ENCODE data around the gene RPL27. TPM values are rescaled to one million over a fixed set of nuclear protein-coding genes. Genes with fewer than 3 reads are reported as not detected.

Gene RPL27
- 1,000 to 10,000 TPM in 1 of 2 donors, 100 to 1,000 TPM in 1; 551 to 1,071 TPM for total RNA-seq

DNA sequence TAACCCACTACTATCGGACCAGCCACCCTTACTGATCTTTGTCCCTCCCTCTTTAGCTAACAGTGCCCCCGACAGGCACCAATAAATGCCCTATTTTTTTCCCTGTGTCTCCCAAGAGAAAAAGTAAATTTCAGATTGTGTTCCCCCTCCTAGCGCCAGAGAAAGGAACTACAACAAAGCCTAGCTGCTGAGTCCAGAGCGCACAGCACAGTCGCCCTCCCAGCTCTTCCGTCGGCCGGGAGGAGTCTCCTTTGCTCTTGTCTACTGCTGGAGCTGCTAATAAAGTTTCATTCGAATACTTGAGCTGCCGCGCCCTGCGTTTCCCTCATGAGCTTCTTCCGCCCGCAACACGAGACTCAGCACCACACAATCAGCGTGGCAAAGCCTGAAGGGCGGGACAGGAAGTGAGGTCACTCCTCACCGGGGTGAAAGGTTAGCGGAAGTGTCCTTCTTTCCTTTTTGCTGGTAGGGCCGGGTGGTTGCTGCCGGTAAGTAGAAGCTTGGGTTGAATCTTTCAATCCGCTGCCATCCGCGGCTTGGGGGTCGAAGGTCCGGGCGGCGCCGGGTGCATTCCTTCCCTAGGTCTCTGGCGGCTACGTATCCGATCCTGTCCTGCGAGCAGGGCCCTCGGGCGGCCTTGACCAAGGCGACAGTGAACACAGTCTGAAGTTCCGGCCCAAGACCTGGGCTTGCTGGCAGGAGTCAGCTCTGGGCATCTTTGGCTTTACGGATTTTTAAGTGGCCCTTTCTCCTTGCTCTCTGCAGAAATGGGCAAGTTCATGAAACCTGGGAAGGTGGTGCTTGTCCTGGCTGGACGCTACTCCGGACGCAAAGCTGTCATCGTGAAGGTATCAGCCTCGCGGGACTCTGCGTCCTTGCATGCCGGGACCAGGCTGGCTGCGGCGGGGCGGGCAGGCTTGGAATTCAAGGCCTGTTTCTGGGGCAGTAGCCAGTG lies at the start of gene RPL27:
TSS of gene RPL27 (plus strand) at position 436 of the 955 bp plus-strand sequence. CDS start at position 768, 332 bp downstream.
- H3K36me3 ChIP-seq, result peaks cover 38% of the 10 kb centered on the region
- peak within 1 kb of the TSS; percentile 87 to 93 for H3K27ac ChIP-seq
- H3K4me3 ChIP-seq, result peak within 1 kb of the TSS; percentile 73 to 76
- no peaks in the 10 kb centered on the region for H3K27me3 ChIP-seq
- H3K4me1 ChIP-seq, result peaks cover 0 to 38% of the 10 kb centered on the region in 2 donors
- no peaks in the 10 kb centered on the region for H3K9me3 ChIP-seq
- TF ChIP-seq, protein P1, sequence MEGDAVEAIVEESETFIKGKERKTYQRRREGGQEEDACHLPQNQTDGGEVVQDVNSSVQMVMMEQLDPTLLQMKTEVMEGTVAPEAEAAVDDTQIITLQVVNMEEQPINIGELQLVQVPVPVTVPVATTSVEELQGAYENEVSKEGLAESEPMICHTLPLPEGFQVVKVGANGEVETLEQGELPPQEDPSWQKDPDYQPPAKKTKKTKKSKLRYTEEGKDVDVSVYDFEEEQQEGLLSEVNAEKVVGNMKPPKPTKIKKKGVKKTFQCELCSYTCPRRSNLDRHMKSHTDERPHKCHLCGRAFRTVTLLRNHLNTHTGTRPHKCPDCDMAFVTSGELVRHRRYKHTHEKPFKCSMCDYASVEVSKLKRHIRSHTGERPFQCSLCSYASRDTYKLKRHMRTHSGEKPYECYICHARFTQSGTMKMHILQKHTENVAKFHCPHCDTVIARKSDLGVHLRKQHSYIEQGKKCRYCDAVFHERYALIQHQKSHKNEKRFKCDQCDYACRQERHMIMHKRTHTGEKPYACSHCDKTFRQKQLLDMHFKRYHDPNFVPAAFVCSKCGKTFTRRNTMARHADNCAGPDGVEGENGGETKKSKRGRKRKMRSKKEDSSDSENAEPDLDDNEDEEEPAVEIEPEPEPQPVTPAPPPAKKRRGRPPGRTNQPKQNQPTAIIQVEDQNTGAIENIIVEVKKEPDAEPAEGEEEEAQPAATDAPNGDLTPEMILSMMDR (IDR thresholded peaks at IDR 0.05), result peak; percentile 92 to 95
- peak; percentile 100 for DNase-seq (ENCODE audit: low spot score)

DNA sequence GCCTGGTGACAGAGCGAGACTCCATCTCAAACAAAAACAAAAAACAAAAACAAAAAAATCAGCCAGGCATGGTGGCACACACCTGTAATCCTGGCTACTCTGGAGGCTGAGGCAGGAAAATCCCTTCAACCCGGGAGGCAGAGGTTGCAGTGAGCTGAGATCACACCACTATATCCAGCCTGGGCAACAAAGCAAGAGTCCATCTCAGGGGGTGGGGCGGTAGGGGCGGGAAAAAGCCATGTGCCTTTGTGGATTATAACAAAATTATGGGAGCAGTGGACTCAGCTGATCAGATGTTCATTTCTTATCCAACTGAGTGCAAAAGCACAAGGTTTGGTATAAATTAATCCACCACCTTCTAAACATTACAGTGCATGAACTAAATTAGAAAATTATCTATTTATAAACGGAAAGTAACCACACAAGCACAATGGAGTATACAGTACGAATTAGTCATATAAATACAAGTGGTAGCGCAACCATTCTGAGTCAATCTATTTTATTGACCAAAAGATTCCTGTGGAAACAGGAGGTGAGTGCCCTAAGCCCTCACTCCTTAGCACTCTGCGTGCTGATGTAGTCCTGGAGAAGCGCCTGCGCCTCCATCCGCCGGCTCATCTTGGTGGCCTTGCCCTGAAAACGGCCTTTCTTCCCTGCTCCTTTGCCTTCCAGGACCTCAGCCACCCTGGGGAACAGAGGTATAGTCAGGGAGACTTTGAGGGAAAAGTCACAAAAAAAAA lies 48.0 kb upstream of the RPL27 start:
- no peak overlapping the region for H3K4me3 ChIP-seq
- no peaks in the 10 kb centered on the region for H3K9me3 ChIP-seq
- no peaks in the 10 kb centered on the region for H3K27me3 ChIP-seq
- TF ChIP-seq, protein P1 (IDR thresholded peaks at IDR 0.05), result no peak
- no peaks in the 10 kb centered on the region for H3K4me1 ChIP-seq
- no peak for DNase-seq (ENCODE audit: low spot score)
- H3K36me3 ChIP-seq, result peaks cover 68% of the 10 kb centered on the region
- H3K27ac ChIP-seq, result no peak overlapping the region

DNA sequence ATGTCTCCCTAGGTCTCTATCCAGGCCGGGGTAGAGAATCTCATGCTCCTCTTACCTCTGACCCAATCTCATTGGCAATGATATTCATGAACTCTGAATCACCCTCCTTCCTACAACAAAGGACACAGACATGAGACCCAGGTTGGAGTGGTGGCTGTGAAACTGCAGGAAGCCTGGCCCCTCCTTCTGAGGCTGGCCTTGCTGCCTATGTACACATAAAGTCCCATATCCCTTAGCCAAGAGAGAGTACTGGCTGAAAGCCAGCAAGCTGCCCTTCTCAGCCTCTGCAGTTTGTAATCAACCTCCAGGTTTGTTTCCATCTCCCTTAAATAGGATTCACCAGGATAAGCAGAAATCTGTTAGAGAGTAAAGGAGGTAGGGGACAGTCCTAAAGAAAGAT lies 44.5 kb upstream of the RPL27 start:
- no peaks in the 10 kb centered on the region for H3K27me3 ChIP-seq
- H3K4me1 ChIP-seq, result no peaks in the 10 kb centered on the region

DNA sequence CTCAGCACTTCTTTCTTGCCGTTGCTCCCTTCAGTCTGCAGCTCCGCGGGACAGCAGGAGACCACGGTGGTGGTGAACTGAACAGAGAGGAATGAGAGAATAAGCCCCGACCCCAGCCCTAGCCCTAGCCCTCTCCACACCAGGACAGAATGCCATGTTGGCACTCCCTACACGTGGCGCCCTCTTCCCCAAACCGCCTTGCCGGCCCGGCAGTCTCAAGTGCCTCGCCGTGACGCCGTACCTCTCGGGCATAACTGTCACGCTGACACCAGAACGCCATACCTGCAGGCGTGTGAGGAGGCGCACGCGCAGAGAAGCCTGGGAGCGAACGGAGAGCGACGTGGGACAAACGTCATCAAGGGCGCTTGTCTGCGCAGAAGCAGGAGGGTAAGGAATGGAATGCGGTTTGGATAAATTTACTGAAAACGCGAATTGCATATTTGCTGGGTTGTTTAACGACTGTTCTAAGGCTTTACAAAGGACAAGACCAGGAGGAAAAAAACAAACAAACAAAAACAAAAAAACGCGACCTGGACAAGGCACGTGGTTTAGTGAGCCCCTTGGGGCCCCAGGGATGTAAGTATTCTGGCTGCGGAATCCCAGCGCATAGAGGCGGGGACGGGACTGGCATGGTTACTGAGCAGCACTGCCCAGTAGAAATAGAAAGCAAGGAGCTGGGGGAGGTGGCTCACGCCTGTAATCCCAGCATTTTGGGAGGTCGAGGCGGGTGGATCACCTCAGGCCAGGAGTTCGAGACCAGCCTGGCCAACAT lies 33.9 kb upstream of the RPL27 start, which contains the start of gene AARSD1:
TSS of gene AARSD1 (minus strand) at position 294 of the 772 bp plus-strand sequence. CDS start at position 280, 14 bp downstream.
- Histone ChIP-seq H3K9me3 (no peaks in the 10 kb centered on the region), H3K36me3 (peaks cover 26% of the 10 kb centered on the region), H3K4me3 (peak within 1 kb of the TSS; percentile 68 to 70), H3K27me3 (no peaks in the 10 kb centered on the region), H3K27ac (peak within 1 kb of the TSS; percentile 81 to 88), H3K4me1 (peaks cover 0 to 12% of the 10 kb centered on the region in 2 donors)
- TF ChIP-seq, protein P1 (IDR thresholded peaks at IDR 0.05), result peak in 1 of 2 donors; percentile 16
- peak; percentile 90 for DNase-seq (ENCODE audit: low spot score)

More for the DNA sequence above, 44.5 kb upstream of the RPL27 start:
- Histone ChIP-seq H3K36me3 (peaks cover 87% of the 10 kb centered on the region), H3K4me3 (no peak overlapping the region), H3K27ac (no peak overlapping the region), H3K9me3 (no peaks in the 10 kb centered on the region)
- TF ChIP-seq, protein P1 (IDR thresholded peaks at IDR 0.05), result no peak
- no peak for DNase-seq (ENCODE audit: low spot score)

DNA sequence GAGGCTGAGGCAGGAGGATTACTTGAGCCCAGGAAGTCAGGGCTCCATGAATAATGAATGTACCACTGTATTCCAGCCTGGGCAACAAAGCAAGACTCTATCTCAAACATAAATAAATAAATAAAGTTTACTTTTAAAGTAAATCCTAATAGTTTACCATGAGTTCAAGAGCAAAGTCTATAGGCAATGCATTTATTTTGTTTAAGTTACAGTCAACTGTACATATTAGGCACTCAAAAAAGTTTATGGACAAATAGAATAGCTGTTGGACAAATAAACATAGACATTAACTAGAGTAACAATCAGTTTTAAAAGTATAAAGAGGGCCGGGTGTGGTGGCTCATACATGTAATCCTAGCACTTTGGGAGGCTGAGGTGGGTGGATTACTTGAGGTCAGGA lies 30.3 kb upstream of the RPL27 start:
- TF ChIP-seq, protein P1 (IDR thresholded peaks at IDR 0.05), result no peak
- peaks cover 0 to 12% of the 10 kb centered on the region in 2 donors for H3K4me1 ChIP-seq
- no peak overlapping the region for H3K4me3 ChIP-seq
- H3K36me3 ChIP-seq, result no peaks in the 10 kb centered on the region
- H3K27ac ChIP-seq, result no peak overlapping the region
- no peak for DNase-seq (ENCODE audit: low spot score)
- no peaks in the 10 kb centered on the region for H3K27me3 ChIP-seq
- no peaks in the 10 kb centered on the region for H3K9me3 ChIP-seq

Data from right atrium auricular region (tissue), 2 donors.